IMR-90 (cell line): Measurements from ENCODE around the gene SMIM14. TPM values are rescaled to one million over a fixed set of nuclear protein-coding genes. Genes with fewer than 3 reads are reported as not detected.
A peak's percentile ranks its signal among the peaks of the same experiment; 100 is the strongest.

Source experiments
- ATAC-seq: fragments of 200-7000 bp; cut with Tn5 transposase; 2 replicates; pipeline ENCODE4 v1.9.1; 2020; ENCODE audit warnings: low read depth, mild to moderate bottlenecking, moderate library complexity
- BruUV-seq: library from RNA; stranded (reverse); fragments of 400-500 nt; replicated peaks from 2 replicates; lab custom pipeline; 2021; lab: Mats Ljungman, UMichigan
- CTCF ChIA-PET: fragments of 300-600 bp; formaldehyde crosslinking; extraction: SDS; loops from one replicate; lab custom pipeline; 2021; ENCODE audit warnings: antibody characterized with exemption; lab: Yijun Ruan, JAX
- POLR2A ChIA-PET: fragments of 300-600 bp; sonication (Branson Sonifier 250); formaldehyde crosslinking; loops from one replicate; lab custom pipeline; 2022; ENCODE audit warnings: antibody characterized with exemption; ENCODE audit not compliant: unreplicated experiment; lab: Charles Lee
- DNase-seq: peaks from one replicate; pipeline ENCODE4 v3.0.0; 2013
- H2AFZ ChIP-seq: replicated peaks from 2 replicates; pipeline ENCODE3; 2013; ENCODE audit warnings: low read length, mild to moderate bottlenecking; ENCODE audit not compliant: poor library complexity
- H2AK5ac ChIP-seq: 2 replicates; pipeline ENCODE4 v1.6.1; 2013; ENCODE audit warnings: low read depth, low read length, inconsistent platforms
- H2AK9ac ChIP-seq: replicated peaks from 2 replicates; pipeline ENCODE3; 2013; ENCODE audit warnings: mild to moderate bottlenecking, low read depth, low read length, moderate library complexity; ENCODE audit not compliant: poor library complexity
- H2BK120ac ChIP-seq: 2 replicates; pipeline ENCODE4 v1.6.1; 2013; ENCODE audit warnings: low read depth, low read length, inconsistent platforms
- H2BK15ac ChIP-seq: 3 replicates; pipeline ENCODE4 v1.6.1; 2013; ENCODE audit warnings: low read depth, low read length, inconsistent platforms
- H2BK20ac ChIP-seq: 2 replicates; pipeline ENCODE4 v1.6.1; 2013; ENCODE audit warnings: low read depth, mild to moderate bottlenecking, inconsistent platforms, low read length, moderate library complexity
- H2BK5ac ChIP-seq: 2 replicates; pipeline ENCODE4 v1.6.1; 2013; ENCODE audit warnings: mild to moderate bottlenecking, low read depth, low read length, inconsistent platforms; ENCODE audit not compliant: poor library complexity, severe bottlenecking
- H3K14ac ChIP-seq: replicated peaks from 2 replicates; pipeline ENCODE4 v1.6.1; 2013; ENCODE audit warnings: low read depth, low read length, inconsistent platforms
- H3K18ac ChIP-seq: 2 replicates; pipeline ENCODE4 v1.6.1; 2013; ENCODE audit warnings: low read depth, low read length, control low read depth
- H3K23ac ChIP-seq: 2 replicates; pipeline ENCODE4 v1.6.1; 2013; ENCODE audit warnings: low read depth, low read length, inconsistent platforms
- H3K27ac ChIP-seq: 2 replicates; pipeline ENCODE4 v1.5.1; 2013; ENCODE audit warnings: mild to moderate bottlenecking, control low read depth, low read length; ENCODE audit not compliant: insufficient read depth
- H3K27me3 ChIP-seq: 2 replicates; pipeline ENCODE4 v1.6.1; 2013; ENCODE audit warnings: low read length; ENCODE audit not compliant: control insufficient read depth, insufficient read depth
- H3K36me3 ChIP-seq: 2 replicates; pipeline ENCODE4 v1.6.1; 2013; ENCODE audit warnings: low read length, mixed read lengths; ENCODE audit not compliant: control insufficient read depth, insufficient read depth
- H3K4ac ChIP-seq: 2 replicates; pipeline ENCODE4 v1.6.1; 2013; ENCODE audit warnings: low read depth, low read length, inconsistent platforms
- H3K4me1 ChIP-seq: 2 replicates; pipeline ENCODE4 v1.6.1; 2013; ENCODE audit warnings: low read length, mixed read lengths; ENCODE audit not compliant: control insufficient read depth, insufficient read depth
- H3K4me2 ChIP-seq: 2 replicates; pipeline ENCODE4 v1.6.1; 2013; ENCODE audit warnings: low read depth, mild to moderate bottlenecking, control low read depth, low read length, moderate library complexity
- H3K4me3 ChIP-seq: 2 replicates; pipeline ENCODE4 v1.5.1; 2013; ENCODE audit warnings: low read depth, mild to moderate bottlenecking, control low read depth, low read length, moderate library complexity; ENCODE audit not compliant: insufficient read depth
- H3K56ac ChIP-seq: 2 replicates; pipeline ENCODE4 v1.6.1; 2013; ENCODE audit warnings: low read length, inconsistent platforms; ENCODE audit not compliant: insufficient read depth; ENCODE audit errors: extremely low read depth
- H3K79me1 ChIP-seq, 2 experiments: 2 replicates each; pipeline ENCODE4 v1.6.1; 2013; ENCODE audit warnings: low read length in 2 of 2, inconsistent platforms in 1 of 2, low read depth in 1 of 2
- H3K9ac ChIP-seq: 2 replicates; pipeline ENCODE4 v1.6.1; 2013; ENCODE audit warnings: low read depth, low read length, control low read depth
- H3K9me1 ChIP-seq: 2 replicates; pipeline ENCODE4 v1.6.1; 2013; ENCODE audit warnings: low read length, inconsistent platforms; ENCODE audit not compliant: insufficient read depth
- H3K9me3 ChIP-seq: 2 replicates; pipeline ENCODE4 v1.6.1; 2013; ENCODE audit warnings: low read length; ENCODE audit not compliant: control insufficient read depth, insufficient read depth
- H4K20me1 ChIP-seq: 2 replicates; pipeline ENCODE4 v1.6.1; 2013; ENCODE audit warnings: low read length, inconsistent platforms; ENCODE audit not compliant: insufficient read depth
- H4K5ac ChIP-seq: 2 replicates; pipeline ENCODE4 v1.6.1; 2013; ENCODE audit warnings: mild to moderate bottlenecking, low read depth, low read length, control low read depth
- H4K8ac ChIP-seq, 2 experiments: 2 replicates each; pipeline ENCODE4 v1.6.1; 2013; ENCODE audit warnings: low read depth in 2 of 2, low read length in 2 of 2, control low read depth in 1 of 2, inconsistent platforms in 1 of 2
- H4K91ac ChIP-seq: 2 replicates; pipeline ENCODE4 v1.6.1; 2013; ENCODE audit warnings: low read depth, low read length, inconsistent platforms; ENCODE audit not compliant: insufficient read depth
- CEBPB ChIP-seq: IDR thresholded peaks from 2 replicates; pipeline ENCODE4 v1.6.1; 2012; ENCODE audit warnings: low read depth, low read length, improper control_type of control experiment
- CHD1 ChIP-seq: IDR thresholded peaks from 2 replicates; pipeline ENCODE4 v1.6.1; 2012; ENCODE audit warnings: low read depth, low read length, improper control_type of control experiment
- CTCF ChIP-seq: conservative IDR thresholded peaks from 2 replicates; pipeline ENCODE4 v1.5.1; 2012; ENCODE audit warnings: mild to moderate bottlenecking, low read depth, low read length, improper control_type of control experiment
- ELK1 ChIP-seq: fragments of 150-350 bp; IDR thresholded peaks from 2 replicates; pipeline ENCODE4 v1.6.1; 2016; ENCODE audit warnings: low read depth, mild to moderate bottlenecking, low read length, moderate library complexity, borderline replicate concordance
- MAFK ChIP-seq: IDR thresholded peaks from 2 replicates; pipeline ENCODE4 v1.6.1; 2012; ENCODE audit warnings: low read depth, low read length, improper control_type of control experiment
- MAZ ChIP-seq: IDR thresholded peaks from 2 replicates; pipeline ENCODE4 v1.6.1; 2012; ENCODE audit warnings: low read depth, mild to moderate bottlenecking, low read length, improper control_type of control experiment, moderate library complexity, borderline replicate concordance
- NFE2L2 ChIP-seq: fragments of 150-350 bp; IDR thresholded peaks from 2 replicates; pipeline ENCODE4 v1.6.1; 2016; ENCODE audit warnings: low read depth, mild to moderate bottlenecking, low read length
- POLR2A ChIP-seq: IDR thresholded peaks from 2 replicates; pipeline ENCODE4 v1.6.1; 2012; ENCODE audit warnings: mild to moderate bottlenecking, low read depth, low read length
- USF2 ChIP-seq: fragments of 150-350 bp; IDR thresholded peaks from 2 replicates; pipeline ENCODE4 v1.6.1; 2017; ENCODE audit warnings: mild to moderate bottlenecking, antibody characterized with exemption, low read length, low read depth
- WGBS, 2 experiments: methylation state at CpG; one replicate each; pipeline versions ENCODE4 v1.1.5 to v1.1.7; 2013; ENCODE audit warnings: missing lambda C conversion rate in 2 of 2; ENCODE audit not compliant: insufficient read length in 1 of 2; ENCODE audit errors: extremely low coverage in 2 of 2; 5-methylcytosine and 5-hydroxymethylcytosine counted together
- dilution Hi-C: fragments of 300-500 bp; cut with HindIII; formaldehyde crosslinking; loops from one replicate; pipeline ENCODE4 v1.14.3; 2018; ENCODE audit warnings: low sequenced_read_pairs; ENCODE audit not compliant: unreplicated experiment
- in situ Hi-C: fragments of 300-500 bp; cut with MboI; formaldehyde crosslinking; loops from 3 replicates; pipeline ENCODE4 v1.14.3; 2019; ENCODE audit warnings: low sequenced_read_pairs, inconsistent platforms, mixed read lengths
- intact Hi-C: fragments of 100-400 bp; cut with micrococcal nuclease; formaldehyde crosslinking; loops from 2 replicates; pipeline ENCODE4 v1.10.0; 2022
- polyA plus RNA-seq, 3 experiments: library from polyadenylated mRNA; depleted of rRNA; stranded (reverse); fragments of >200 nt; gene quantifications; 2 replicates each; pipeline ENCODE4 v1.2.3, GENCODE V29; 2012; ENCODE audit warnings: low replicate concordance in 1 of 3
- total RNA-seq: library from RNA; depleted of rRNA; stranded (reverse); fragments of >200 nt; gene quantifications from 2 replicates; pipeline ENCODE4 v1.2.3, GENCODE V29; 2012

The SMIM14 gene
- total and polyA plus RNA-seq, 2 of the 4 experiments (the other 2 are of a cell fraction) = 15.6 to 20.9 TPM

GRCh38 chr4:39597695-39598381 lies 40.8 kb downstream of the SMIM14 start:
- Histone ChIP-seq H3K23ac (no peak overlapping the region), H3K27ac (no peak overlapping the region), H3K9me3 (no peaks in the 10 kb centered on the region), H4K91ac (no peak overlapping the region), H3K18ac (no peak overlapping the region), H2AFZ (no peak overlapping the region), H2BK15ac (no peak overlapping the region), H3K9ac (no peak overlapping the region), H3K79me1 (no peaks in the 10 kb centered on the region), H3K36me3 (peaks cover 7% of the 10 kb centered on the region; the same call in 1 of the 2 replicates), H2BK5ac (no peak overlapping the region), H3K9me1 (0 out of 2 replicates have a peak, but pooled peaks cover 2% of the 10 kb centered on the region), H3K56ac (no peak overlapping the region), H3K27me3 (no peaks in the 10 kb centered on the region), H2BK120ac (no peak overlapping the region), H3K14ac (no peak overlapping the region), H2AK5ac (no peak overlapping the region), H4K20me1 (no peaks in the 10 kb centered on the region), H2BK20ac (no peak overlapping the region), H2AK9ac (no peak overlapping the region), H3K4me1 (no peaks in the 10 kb centered on the region), H4K5ac (no peak overlapping the region), H3K4ac (no peak overlapping the region), H3K4me3 (no peak overlapping the region), H4K8ac (no peak overlapping the region), H3K4me2 (no peak overlapping the region)
- ChIA-PET CTCF (interaction anchor here (1.2 kb wide), 1 partner anchor 15 kb away, joined by 3 read pairs; no protein-coding TSS in a partner anchor), POLR2A (interaction anchor here (0.6 kb wide), 1 partner anchor 40 kb away, joined by 3 read pairs; no protein-coding TSS in a partner anchor)
- dilution Hi-C loops (no loop called here), intact Hi-C loops (no loop called here), in situ Hi-C loops (no loop called here)
- peak; percentile 53 for ATAC-seq
- TF ChIP-seq MAFK (no peak), USF2 (no peak), NFE2L2 (no peak), ELK1 (no peak), CHD1 (no peak), POLR2A (no peak), CTCF (no peak), MAZ (no peak), CEBPB (no peak)
- no peak for DNase-seq
- BruUV-seq = no TSS peak
- 100% methylated on average over 1 of the region's 3 CpGs; no CpG with 5 or more reads in 1 of the 2 experiments for WGBS, 2 experiments
